NK-92 treated with Interleukin-12 subunit alpha and Interleukin-12 subunit beta, amount 100 ng/mL, for 24 hours (cell line): ENCODE data around the gene PRKCE.
"Not testable (repeated sequence)": the region's sequence is repeated elsewhere in the genome, so short reads cannot be mapped to it uniquely, and the experiment has no call there.

Experiments used
- DNase-seq: peaks from one replicate; lab custom pipeline; 2025; lab: John Stamatoyannopoulos, UW

PRKCE gene

DNA sequence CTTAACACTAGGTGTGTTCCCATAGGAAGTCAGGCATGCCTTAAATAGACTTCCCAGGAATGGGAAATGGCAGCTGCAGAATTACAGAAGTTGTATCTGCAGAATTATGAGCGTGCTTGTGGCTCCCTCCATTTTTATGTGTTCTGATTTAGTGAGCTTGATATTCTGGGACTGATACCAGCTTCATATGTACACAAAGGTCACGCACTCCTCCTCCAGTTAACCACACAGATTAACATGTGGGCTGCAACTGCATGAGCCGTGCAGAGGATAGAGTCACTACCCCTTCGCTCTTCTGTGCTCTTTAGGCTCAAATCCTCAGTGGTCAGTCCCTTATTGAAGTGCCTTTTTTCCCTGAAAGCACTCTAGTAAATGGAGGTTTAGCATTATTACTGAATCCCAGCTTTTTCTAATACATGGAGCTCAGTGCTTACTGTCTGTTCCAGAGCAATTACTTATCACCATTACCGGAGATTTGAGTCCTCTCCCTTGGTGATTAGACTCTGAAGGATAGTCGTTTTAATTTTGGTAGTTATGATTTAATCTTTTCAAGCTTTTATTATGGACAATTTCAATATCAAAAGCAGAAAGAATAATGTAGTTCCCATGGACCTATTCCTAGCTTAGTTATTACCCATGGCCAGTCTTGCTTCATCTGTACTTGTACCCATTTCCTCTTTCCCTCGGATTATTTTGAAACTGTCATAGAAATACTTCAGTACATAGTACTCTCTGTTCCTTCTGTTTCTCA is 238.3 kb downstream of the PRKCE start:
- no peak for DNase-seq

DNA sequence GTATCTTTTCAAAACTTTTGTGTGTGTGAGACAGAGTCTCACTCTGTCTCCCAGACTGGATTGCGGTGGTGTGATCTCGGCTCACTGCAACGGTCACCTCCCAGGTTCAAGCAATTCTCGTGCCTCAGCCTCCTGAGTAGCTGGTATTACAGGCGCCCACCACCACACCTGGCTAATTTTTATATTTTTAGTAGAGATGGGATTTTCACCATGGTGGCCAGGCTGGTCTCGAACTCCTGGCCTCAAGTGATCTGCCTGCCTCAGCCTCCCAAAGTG is 238.8 kb downstream of the PRKCE start:
- not testable (repeated sequence) for DNase-seq

DNA sequence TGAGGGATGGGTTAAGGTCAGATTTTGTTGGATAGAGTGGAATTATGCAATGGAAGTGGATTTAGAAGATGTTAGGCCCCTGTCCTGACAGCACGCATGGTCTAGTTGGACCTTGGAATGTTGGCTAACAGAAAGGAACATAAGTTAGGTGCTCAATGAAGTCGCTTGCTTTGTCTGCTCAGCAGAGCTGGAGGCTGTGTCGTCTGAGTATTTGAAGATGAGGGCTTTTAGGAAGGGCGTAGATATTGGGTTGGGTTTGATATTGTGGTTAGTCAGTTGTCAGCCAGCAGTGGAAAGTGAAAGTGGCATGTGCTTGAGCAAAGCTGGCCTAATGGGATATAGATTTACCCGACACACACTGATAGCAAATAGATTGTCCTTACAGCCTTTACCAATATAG is 239.3 kb downstream of the PRKCE start:
- DNase-seq = no peak

GRCh38 chr2:45891719-45892424 is 240.4 kb downstream of the PRKCE start:
- DNase-seq = no peak

DNA sequence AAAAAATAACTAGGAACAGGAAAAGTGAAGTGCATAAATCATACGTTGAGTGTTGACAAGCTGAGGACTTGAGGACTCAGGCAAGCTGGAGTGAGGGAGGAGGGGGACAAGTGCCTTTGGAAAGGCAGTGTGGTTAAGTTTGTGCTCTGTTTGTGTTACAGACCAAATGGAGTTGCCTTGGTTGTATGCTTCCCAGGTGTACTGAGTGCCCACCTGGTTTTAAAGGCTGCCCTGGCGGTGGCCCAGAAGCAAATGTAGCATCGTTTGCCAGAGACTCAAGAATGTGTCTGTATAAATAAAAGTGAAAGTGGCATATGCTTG is 240.9 kb downstream of the PRKCE start:
- DNase-seq = no peak

DNA sequence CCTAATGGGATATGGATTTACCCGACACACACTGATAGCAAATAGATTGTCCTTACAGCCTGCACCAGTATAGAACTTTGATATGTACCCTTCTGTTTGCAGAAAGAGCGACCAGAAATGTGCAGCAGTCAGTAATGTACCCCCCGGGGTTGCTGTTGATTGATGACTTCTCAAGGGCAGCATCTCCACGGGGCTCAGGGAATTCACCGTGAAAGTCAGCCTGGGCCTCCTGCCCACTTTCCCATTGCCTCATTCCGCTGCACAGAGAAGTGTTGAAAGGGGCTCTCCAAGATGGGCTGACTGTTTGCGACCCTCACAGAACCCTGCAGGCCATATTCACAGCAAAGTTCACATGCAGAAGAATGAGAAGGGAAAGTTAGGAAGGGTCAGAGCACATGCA is 241.3 kb downstream of the PRKCE start:
- DNase-seq = no peak

DNA sequence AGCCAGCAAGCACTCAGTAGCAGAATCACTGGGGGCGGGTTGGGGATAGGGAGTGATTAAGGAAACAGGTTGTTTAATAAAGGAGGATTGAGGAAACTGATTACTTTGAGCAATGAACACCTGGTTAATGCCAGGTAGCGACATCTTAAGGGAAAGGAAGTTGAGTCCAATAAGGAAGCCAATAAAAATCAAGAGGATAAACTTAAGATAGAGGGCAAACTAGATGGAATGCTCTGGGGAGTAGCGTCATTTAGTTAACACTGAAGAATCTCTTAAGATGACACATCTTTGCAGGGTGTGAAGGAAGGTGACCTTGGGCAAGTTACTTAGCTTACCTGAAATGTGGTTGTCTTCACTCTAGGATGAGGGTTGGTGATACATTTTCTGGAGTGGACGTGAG is 242.7 kb downstream of the PRKCE start:
- DNase-seq = no peak

DNA sequence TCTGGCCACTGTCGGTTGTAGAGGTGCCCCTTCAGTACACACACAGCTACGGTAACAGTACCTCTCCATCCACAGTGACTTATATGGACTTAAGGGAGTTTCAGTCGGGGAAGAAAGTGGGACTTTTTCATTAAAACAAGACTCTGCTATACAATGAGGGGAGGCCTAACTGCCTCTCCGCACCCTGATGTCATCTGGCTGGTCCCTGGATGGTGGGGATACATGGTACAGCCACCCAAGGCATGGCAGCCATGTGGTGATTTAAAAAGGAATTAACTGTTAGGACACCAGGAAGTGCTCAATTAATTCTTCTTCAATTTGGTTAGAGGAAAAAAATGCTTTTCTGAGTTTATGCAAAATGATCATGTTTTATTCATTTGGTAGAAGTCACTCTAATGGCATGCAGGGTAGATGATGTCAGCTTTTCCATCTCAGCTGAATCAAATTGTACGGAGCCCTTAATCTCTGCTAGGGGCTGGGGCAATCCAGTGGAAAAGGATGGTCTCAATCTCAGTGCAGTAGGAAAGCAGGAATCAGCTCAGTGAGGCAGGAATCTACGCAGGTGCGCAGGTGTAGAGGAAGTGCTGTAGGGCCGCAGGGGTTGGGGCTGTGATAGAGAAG is 243.9 kb downstream of the PRKCE start:
- no peak for DNase-seq

DNA sequence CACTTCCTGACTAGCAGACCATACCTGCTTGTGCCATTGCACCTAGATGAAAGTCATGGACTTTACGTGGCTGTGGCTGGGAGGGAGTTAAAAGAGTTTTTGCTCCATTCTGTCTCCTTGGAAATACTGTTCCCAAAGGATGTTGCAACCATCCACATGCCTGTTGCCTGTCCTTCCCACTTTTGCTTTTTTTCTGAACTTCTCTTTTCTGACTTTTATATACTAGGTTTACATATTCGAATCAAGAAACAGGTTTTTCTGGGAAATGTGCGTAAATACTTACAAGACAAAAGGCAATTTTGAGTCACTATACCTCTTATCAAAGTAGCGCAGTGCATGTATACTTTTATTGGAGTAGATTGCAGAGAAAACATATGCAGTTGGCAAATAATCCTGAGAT is 244.8 kb downstream of the PRKCE start:
- no peak for DNase-seq

GRCh38 chr2:45897842-45898241 is 246.4 kb downstream of the PRKCE start:
- no peak for DNase-seq

DNA sequence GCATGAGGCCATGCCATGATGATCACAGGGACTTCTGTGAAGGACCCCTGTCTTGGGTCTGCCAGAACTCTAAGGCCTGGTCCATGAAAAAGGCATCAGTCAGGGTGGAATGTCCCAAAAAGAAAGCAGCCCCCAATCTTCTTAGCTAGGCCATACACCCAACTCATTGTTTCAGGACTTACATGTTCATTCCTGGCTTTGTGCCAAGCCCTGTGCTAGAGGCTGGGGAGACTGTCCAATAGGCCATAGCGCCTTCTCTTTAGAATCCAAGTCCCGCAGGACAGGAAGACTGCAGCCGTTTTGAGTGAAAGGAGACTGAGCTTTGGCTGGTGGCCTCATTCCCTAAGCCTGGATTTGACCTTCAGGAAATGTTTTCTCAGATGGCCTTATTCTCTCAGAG is 247.3 kb downstream of the PRKCE start:
- DNase-seq = no peak

DNA sequence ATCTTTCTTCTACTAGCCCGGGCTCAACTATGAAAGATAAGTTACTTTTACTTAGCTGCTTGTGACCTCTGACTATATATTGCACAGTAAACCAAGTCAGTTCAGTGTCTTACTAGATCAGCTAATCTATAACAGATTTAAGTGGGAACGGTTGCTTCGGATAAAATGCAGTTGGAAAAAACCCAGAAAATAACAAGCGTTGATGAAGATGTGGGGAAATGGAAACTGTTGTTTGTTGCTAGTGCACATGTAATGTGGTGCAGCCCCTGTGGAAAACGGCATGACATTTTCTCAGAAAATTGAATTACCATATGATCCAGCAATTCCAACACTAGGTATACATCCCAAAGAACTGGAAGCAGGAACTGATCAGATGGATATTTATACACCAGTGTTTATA is 248.5 kb downstream of the PRKCE start:
- DNase-seq = no peak

DNA sequence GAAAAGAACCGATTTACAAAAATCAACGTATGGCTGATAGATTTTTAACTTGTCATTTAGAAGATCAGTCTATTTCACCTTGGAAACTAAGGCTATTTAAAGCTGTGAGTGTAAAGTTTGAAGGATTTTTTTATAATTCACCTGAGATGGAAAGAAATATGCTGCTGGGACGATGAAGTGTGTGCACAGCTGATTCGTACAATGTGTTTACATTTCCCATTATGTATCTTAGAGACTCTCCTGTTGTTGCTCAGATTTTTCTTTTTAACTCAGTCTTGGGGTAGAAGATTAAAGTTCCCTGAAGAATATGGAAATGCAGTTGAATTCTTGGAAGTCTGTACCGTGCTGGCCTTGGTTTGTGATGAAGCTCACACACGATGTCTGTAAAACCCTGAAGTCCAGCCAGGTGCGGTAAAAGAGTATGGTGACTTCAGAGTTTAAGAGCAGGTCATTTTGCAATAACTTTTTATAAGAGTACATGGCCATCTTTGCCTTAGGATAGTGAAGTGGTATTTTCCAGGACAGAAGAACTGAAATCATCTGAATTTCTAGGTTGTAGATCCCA is 250.1 kb downstream of the PRKCE start:
- DNase-seq = no peak

- no peak for DNase-seq
Measured at GRCh38 chr2:45902380-45902779, 250.9 kb downstream of the PRKCE start.

DNA sequence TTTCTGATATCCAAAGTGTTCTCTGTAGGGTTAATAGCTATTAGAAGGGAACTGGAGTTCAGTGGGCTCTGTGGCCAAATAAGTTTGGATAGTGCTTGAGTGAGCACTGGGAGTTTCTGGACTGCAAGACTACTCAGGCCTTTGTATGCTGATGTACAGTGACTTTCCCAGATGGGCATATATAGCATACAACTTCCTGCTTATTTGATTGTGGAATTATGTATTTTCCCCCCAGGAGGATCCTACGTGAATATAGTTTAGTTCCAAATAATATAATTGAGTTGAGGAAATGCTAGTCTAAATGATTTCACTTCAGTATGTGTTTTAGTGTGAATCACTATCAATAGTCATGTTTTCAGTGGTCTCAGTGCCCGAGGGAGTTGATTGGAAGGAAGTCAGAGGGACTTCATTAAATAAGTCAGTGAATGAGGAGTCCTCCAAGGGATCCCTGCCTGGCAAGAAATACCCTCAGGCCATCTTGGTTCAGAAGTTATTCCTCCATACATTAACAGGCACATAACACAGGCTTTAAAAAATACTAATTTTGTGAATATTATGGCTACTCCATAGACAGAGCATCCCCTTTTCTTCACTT is 251.4 kb downstream of the PRKCE start:
- DNase-seq = no peak

DNA sequence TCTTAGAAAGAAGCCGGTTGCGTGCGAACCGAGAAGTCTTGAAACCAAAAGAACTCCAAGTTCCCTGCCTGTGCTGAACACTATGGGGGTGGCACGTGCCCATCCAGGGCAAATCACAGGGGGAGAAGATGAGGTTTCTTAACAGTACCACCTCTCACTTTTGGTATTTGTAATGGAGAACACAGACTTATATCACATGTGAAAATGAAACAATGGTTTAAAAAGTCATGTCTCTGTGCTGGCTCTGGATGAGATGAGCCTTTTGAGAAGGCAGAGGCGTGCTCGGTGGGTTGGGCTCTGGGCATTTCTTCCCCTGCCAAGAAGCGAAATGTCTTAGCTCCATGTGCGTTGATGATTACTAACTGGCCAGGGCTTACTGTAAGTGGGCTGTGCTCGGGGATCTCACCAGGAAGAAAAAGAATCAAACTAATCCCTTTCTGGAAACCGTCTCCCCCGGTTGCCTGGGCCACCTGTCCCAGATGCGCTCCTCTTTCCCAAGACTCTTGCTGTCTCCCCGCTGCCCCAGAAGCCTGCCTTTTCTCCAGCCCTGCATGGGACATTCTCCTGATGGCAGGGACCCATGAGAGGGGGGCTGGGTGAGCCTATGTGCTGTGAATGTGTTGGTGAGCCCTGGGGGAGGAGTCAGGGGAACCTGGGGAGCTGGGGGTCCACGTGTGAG is 252.9 kb downstream of the PRKCE start:
- no peak for DNase-seq

GRCh38 chr2:45904946-45905631 is 253.6 kb downstream of the PRKCE start:
- DNase-seq = no peak

GRCh38 chr2:45905632-45905958 is 254.1 kb downstream of the PRKCE start:
- DNase-seq = no peak

GRCh38 chr2:45907592-45907991 is 256.1 kb downstream of the PRKCE start:
- DNase-seq = no peak

GRCh38 chr2:45908316-45909170 is 257.1 kb downstream of the PRKCE start:
- DNase-seq = no peak

DNA sequence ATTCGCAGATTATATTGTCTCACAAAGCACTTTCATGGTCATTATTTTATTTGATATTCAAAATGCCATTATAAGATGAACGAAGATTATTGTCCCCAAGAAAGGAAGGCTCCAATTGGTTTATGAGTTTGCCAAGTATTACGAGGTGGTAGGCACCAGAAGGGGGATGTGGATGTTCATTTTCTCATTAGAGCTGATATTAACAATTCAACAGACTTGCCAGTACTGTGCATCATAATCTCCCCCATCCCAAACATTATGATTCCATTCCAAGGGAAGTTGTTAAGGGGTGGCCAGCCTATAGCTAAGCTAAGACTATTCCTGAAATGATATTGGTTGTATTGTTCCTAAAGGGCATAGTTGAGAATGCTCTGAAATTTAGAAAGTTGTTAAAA is 257.7 kb downstream of the PRKCE start:
- no peak for DNase-seq
